Mucosa of stomach (tissue), 1 donor: ENCODE results near the gene SLC8B1.

ENCODE experiments used
- H3K27me3 ChIP-seq: one replicate; pipeline ENCODE4 v1.7.0; 2013; ENCODE audit warnings: mild to moderate bottlenecking, low read length; ENCODE audit not compliant: control insufficient read depth, insufficient read depth
- H3K36me3 ChIP-seq: one replicate; pipeline ENCODE4 v1.7.0; 2013; ENCODE audit warnings: low read length; ENCODE audit not compliant: control insufficient read depth, insufficient read depth
- H3K4me1 ChIP-seq: one replicate; pipeline ENCODE4 v1.7.0; 2013; ENCODE audit warnings: mild to moderate bottlenecking, low read length; ENCODE audit not compliant: control insufficient read depth, insufficient read depth
- H3K4me3 ChIP-seq: one replicate; pipeline ENCODE4 v1.7.0; 2013; ENCODE audit warnings: low read length
- H3K9ac ChIP-seq: one replicate; pipeline ENCODE4 v1.7.0; 2013; ENCODE audit warnings: mild to moderate bottlenecking, low read length, moderate library complexity
- H3K9me3 ChIP-seq: one replicate; pipeline ENCODE4 v1.7.0; 2013; ENCODE audit warnings: mild to moderate bottlenecking, low read length, moderate library complexity; ENCODE audit not compliant: control insufficient read depth
- donor health status: Pancreatic carcinoma.

SLC8B1 gene

DNA sequence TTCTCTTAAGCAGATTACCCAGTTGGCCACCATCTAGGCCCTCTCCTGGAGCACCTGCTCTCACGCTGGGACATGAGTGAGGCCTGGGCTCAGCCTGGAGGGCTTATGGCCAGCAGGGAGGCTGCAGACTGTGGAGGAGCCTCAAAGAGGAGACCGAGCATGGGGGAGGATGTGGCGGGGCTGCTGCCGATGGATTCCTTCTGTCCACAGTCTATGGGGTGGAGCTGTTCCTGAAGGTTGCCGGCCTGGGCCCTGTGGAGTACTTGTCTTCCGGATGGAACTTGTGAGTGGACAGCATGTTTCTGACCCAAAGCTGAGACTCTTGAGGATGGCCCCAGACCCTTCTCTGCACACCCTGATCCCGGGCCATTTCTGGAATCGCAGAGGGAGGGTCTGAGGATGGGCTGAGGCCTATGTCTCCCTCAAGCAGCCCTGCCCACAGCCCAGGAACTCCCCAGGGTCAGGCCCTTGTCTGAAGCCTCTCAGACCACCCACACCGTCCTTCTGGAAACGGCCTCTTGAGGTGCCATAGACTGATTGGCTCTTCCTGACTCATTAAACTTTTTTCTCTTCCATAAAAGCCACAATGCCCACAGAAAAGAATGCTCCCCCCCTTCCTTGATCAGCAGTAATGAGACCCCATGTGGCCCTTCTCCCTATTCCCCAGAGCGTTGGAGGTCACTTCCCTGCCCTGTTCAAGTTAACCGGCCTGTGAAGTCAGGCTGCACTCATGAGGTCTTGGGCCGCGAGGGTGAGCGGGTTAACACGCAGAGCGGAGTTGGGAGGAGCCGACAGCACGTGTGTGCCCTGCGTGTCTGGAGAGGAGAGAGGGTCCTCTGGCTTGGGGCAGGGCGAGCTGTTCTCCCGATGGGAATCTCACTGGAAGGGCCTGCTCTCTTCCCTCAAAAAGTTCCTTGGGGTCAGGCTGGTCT is 49.0 kb downstream of the SLC8B1 start:
- H3K4me3 ChIP-seq: no peak overlapping the region
- H3K9ac ChIP-seq: no peak overlapping the region
- H3K27me3 ChIP-seq: no peaks in the 10 kb centered on the region
- peaks cover 26% of the 10 kb centered on the region for H3K36me3 ChIP-seq
- no peaks in the 10 kb centered on the region for H3K9me3 ChIP-seq
- H3K4me1 ChIP-seq: no peaks in the 10 kb centered on the region

DNA sequence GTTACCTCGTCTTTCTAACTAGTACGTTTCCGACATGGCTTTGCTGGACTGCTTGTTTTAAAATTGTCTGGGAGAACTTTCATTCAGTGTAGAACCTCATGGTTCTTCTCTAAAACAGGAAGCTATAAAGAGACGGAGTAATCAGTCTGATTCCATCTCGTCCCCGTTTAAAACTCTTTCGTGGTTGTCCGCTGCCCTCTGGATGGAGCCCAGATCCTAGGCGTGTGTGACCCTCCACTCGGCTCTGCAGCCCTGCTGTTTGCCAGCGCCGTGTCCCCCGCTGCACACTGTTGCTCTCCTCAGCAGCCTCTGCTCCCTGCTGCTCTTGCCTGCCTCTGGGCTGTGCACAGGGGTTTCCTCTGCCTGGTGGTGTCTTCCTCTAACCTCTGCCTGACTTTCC is 50.2 kb downstream of the SLC8B1 start:
- no peaks in the 10 kb centered on the region for H3K27me3 ChIP-seq
- H3K36me3 ChIP-seq: peaks cover 15% of the 10 kb centered on the region
- no peaks in the 10 kb centered on the region for H3K9me3 ChIP-seq
- no peak overlapping the region for H3K9ac ChIP-seq
- H3K4me1 ChIP-seq: no peaks in the 10 kb centered on the region
- H3K4me3 ChIP-seq: no peak overlapping the region

DNA sequence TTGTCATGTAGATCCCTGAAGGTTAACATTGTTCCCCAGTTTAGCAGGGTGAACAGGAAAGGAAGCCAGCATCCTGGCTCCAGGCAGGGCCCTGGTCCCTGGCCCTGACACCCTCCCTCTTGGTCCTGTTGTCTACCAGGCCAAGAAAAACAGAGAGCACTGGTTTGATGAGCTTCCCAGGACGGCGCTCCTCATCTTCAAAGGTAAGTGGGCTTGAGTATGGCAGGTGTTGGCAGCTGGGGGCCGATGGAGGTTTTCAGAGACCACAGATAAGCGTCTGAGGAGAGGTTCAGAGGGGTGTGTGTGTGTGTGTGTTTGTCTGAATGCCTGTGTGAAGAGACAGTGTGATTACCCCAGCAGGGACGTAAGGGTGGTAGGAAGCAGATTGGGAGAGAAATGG is 56.3 kb downstream of the SLC8B1 start:
- H3K4me3 ChIP-seq: no peak overlapping the region
- peaks cover 8% of the 10 kb centered on the region for H3K36me3 ChIP-seq
- H3K9ac ChIP-seq: no peak overlapping the region
- no peaks in the 10 kb centered on the region for H3K4me1 ChIP-seq
- H3K9me3 ChIP-seq: no peaks in the 10 kb centered on the region
- no peaks in the 10 kb centered on the region for H3K27me3 ChIP-seq

DNA sequence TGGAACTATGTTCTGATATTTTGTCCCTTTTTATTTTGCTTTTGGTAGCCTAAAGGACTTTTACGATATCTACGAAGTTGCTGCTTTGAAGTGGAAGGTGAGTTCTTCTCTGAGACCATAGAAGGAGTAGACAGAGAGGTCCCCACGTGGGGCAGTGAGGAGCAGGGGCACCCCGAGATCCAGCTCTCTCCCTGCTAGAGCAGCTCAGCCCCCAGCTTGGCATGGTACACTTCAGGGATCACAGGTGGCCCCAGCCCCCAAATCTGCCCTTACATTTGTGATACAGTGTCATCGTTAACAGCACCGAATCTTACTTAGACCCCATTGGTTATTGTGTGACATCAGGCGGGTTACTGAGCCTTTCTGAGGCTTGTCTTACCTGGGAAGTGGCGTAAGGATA is 56.8 kb downstream of the SLC8B1 start:
- Histone ChIP-seq H3K9me3 (no peaks in the 10 kb centered on the region), H3K4me3 (no peak overlapping the region), H3K27me3 (no peaks in the 10 kb centered on the region), H3K9ac (no peak overlapping the region), H3K36me3 (peaks cover 13% of the 10 kb centered on the region), H3K4me1 (no peaks in the 10 kb centered on the region)

DNA sequence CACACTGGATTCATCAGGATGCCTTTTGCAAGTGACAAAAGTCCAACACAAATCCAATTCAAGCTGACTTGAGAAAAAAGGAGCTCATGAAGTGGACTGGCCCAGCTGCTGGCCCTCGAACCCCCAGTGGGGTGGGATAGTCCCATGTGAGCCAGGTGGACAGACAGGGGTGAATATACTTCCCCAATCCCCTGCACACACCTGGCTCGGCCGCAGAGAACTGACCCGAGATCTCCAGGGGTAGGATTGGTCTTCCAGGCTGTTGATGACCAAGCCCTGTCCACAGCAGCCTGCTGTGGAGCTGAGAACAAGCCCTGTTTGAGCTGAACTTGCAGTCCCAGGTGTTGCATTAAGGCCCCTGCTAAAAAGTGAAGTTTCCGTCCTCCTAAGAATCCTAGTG is 57.4 kb downstream of the SLC8B1 start:
- Histone ChIP-seq H3K4me1 (peaks cover 3% of the 10 kb centered on the region), H3K27me3 (no peaks in the 10 kb centered on the region), H3K4me3 (no peak overlapping the region), H3K36me3 (peaks cover 19% of the 10 kb centered on the region), H3K9me3 (no peaks in the 10 kb centered on the region), H3K9ac (no peak overlapping the region)

DNA sequence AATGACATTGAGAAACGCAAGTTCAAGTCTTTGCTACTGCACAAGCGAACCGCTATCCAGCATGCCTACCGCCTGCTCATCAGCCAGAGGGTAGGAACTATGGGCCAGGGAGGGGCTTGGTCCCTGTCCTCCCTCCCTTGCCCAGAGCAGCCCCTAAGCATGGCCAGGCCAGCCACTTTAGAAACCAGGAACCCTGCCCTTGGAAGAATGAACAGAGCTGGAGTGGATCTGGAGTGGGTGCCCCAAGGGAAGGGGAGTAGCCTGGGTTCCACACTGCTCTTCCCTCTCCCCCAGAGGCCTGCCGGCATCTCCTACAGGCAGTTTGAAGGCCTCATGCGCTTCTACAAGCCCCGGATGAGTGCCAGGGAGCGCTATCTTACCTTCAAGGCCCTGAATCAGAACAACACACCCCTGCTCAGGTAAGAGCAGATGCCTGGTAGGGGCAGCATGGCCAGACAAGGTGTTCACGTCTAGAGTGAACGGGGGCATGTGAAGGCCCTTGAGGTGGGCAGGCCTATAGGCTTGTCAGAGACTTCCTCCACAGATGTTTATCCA is 57.9 kb downstream of the SLC8B1 start:
- H3K36me3 ChIP-seq: peaks cover 19% of the 10 kb centered on the region
- peaks cover 4% of the 10 kb centered on the region for H3K4me1 ChIP-seq
- no peaks in the 10 kb centered on the region for H3K27me3 ChIP-seq
- no peaks in the 10 kb centered on the region for H3K9me3 ChIP-seq
- H3K9ac ChIP-seq: no peak overlapping the region
- no peak overlapping the region for H3K4me3 ChIP-seq

DNA sequence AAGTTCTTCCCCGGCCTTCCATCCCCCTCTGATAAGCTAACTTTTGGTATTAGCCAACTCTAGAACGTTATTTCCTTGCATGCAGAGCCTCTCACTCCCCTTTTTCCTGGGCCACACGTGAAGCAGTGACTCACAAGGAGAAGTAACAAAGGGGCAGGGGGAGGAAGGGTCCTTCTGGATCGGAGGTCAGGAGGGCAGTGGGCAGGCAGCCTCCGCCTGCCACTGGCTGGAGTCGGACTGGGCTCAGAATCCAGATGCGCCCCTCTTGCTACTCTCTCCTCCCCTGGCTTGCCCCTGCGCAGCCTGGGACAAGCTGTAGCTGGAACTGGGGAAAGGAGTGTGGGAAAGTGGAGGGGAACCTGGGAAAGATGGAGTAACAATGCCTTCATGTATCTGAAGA is 58.6 kb downstream of the SLC8B1 start:
- Histone ChIP-seq H3K4me3 (no peak overlapping the region), H3K4me1 (peaks cover 4% of the 10 kb centered on the region), H3K9me3 (no peaks in the 10 kb centered on the region), H3K9ac (no peak overlapping the region), H3K36me3 (peaks cover 19% of the 10 kb centered on the region), H3K27me3 (no peaks in the 10 kb centered on the region)

DNA sequence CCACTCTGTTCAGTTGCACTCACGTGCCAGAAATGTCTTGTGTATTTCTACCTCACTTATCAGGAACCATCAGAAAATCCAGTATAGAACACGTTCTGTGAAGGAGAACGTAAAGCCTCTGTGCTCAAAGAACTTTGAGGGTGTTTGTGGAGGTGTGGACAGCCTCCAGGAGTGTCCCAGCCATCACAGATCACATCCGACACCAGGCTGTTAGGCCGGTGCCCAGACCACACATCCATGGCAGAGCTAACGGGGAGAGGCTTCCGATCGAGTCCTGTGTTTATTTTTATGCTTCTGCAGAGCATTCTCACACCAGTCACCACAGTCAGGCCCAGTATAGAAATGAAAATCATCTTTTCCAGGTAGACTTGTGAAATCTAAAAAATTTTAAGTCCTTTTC is 60.1 kb downstream of the SLC8B1 start:
- Histone ChIP-seq H3K36me3 (peaks cover 19% of the 10 kb centered on the region), H3K27me3 (no peaks in the 10 kb centered on the region), H3K4me3 (no peak overlapping the region)

DNA sequence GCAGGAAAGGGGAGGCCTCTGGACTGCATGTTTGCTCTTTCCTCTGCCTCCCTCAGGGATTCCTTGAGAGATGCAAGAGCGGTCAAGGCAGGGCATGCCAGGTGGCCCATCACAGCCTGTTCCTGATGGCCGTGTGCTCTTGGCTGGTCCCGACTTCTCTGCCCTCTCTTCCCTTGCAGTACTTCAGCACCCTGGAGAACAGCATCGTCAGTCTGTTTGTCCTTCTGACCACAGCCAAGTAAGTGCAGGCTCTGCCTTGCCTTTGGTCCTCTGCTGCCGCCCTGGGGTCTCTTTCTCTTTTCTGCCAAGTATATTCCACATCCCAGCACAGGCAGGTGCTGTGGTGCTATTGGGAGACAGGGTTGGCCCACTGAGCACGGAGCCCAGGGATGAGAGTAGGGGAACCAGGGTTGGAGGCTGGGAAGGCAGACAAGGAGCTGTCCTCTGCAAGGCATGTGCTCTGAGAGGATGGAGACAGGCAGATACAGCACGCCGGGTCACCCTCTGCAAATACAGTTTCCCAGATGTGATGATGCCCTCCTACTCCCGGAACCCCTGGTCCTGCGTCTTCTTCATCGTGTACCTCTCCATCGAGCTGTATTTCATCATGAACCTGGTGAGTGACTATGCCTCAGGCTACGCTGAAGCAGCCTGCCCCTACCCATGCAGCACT is 61.7 kb downstream of the SLC8B1 start:
- Histone ChIP-seq H3K4me1 (peaks cover 4% of the 10 kb centered on the region), H3K9ac (no peak overlapping the region), H3K36me3 (peaks cover 26% of the 10 kb centered on the region), H3K27me3 (no peaks in the 10 kb centered on the region), H3K9me3 (no peaks in the 10 kb centered on the region), H3K4me3 (no peak overlapping the region)

More for the DNA sequence above, 60.1 kb downstream of the SLC8B1 start:
- H3K9ac ChIP-seq: no peak overlapping the region
- peaks cover 4% of the 10 kb centered on the region for H3K4me1 ChIP-seq
- H3K9me3 ChIP-seq: no peaks in the 10 kb centered on the region

DNA sequence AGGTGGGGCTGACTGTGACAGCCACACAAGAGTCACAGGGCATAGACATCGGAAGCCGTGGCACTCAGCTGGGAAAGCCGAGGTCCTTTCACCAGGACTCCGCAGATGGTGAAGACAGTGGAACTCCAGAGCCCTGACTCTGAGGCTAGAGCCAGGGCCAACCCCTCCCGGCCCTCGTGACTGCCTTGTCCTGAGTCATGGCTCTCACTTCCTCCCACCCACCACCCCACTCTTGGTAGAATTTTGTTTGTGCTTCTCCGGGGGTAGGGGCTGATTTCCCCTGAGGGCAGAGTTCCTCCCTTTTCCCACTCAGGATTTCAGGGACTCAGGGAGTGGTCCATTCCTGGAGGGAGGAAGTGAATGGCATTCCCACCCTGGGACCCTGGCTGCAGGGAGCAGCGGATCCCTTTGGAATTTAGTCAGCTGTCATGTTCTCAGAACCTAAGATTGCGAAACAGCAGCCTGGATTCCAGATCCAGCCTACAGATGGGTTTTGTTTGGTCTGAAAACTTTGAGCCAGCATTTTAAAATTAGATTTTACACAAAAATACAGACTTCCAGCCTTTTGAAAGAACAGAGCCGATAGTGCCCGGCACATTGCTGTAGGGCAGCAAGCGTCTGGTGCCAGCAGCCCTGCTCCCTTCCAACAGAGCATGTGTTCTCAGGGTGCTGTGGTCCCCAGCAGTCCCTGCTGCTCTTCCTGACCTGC is 62.9 kb downstream of the SLC8B1 start:
- Histone ChIP-seq H3K9ac (peak overlapping the region; percentile 37), H3K4me3 (no peak overlapping the region), H3K4me1 (peaks cover 4% of the 10 kb centered on the region), H3K9me3 (no peaks in the 10 kb centered on the region), H3K27me3 (no peaks in the 10 kb centered on the region), H3K36me3 (peaks cover 27% of the 10 kb centered on the region)

DNA sequence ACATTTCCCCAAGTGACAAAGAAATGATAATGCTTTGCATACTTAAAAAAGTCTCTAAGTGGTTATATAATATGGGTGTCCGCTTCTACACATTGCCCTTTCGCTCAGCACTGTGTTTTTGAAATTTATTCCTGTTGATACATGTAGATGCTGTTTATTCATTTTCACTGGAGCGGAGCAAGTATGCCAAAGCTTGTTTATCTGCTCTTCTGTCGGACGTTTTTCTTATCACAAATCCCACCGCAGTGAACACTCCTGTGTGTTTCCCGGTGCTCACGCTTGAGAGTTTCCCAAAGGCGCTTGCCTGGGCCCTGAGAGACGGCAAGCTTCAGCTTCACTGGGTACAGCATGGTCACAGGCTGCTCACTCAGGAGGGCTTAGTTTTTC is 63.5 kb downstream of the SLC8B1 start:
- H3K36me3 ChIP-seq: peaks cover 25% of the 10 kb centered on the region
- peak overlapping the region; percentile 37 for H3K9ac ChIP-seq
- H3K4me3 ChIP-seq: no peak overlapping the region

DNA sequence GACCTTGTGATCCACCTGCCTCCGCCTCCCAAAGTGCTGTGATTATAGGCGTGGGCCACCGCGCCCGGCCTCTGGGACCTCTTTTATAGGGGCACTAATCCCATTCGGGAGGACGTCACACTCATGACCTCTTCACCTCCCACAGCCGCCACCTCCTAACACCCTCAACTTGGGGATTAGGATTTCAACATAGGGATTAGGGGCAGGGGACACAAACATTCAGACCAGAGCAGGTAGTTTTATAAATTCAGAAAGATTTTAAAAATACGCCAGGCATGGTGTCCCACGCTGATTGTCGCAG is 64.2 kb downstream of the SLC8B1 start:
- H3K9ac ChIP-seq: no peak overlapping the region
- H3K36me3 ChIP-seq: peaks cover 25% of the 10 kb centered on the region
- peaks cover 4% of the 10 kb centered on the region for H3K4me1 ChIP-seq
- H3K9me3 ChIP-seq: no peaks in the 10 kb centered on the region
- no peaks in the 10 kb centered on the region for H3K27me3 ChIP-seq
- H3K4me3 ChIP-seq: no peak overlapping the region

More for the DNA sequence above, 63.5 kb downstream of the SLC8B1 start:
- H3K9me3 ChIP-seq: no peaks in the 10 kb centered on the region
- H3K27me3 ChIP-seq: no peaks in the 10 kb centered on the region
- H3K4me1 ChIP-seq: peaks cover 4% of the 10 kb centered on the region
